Hematopoietic multipotent progenitor cell treated with erythropoietin and hydrocortisone succinate and interleukin-3 and kit ligand, for 17 days (in vitro differentiated cells): ENCODE data around the gene ANXA6.

ENCODE experiments used
- DNase-seq: peaks from one replicate; pipeline ENCODE4 v3.0.0-alpha.2; 2015; ENCODE audit warnings: low spot score

Gene ANXA6

DNA sequence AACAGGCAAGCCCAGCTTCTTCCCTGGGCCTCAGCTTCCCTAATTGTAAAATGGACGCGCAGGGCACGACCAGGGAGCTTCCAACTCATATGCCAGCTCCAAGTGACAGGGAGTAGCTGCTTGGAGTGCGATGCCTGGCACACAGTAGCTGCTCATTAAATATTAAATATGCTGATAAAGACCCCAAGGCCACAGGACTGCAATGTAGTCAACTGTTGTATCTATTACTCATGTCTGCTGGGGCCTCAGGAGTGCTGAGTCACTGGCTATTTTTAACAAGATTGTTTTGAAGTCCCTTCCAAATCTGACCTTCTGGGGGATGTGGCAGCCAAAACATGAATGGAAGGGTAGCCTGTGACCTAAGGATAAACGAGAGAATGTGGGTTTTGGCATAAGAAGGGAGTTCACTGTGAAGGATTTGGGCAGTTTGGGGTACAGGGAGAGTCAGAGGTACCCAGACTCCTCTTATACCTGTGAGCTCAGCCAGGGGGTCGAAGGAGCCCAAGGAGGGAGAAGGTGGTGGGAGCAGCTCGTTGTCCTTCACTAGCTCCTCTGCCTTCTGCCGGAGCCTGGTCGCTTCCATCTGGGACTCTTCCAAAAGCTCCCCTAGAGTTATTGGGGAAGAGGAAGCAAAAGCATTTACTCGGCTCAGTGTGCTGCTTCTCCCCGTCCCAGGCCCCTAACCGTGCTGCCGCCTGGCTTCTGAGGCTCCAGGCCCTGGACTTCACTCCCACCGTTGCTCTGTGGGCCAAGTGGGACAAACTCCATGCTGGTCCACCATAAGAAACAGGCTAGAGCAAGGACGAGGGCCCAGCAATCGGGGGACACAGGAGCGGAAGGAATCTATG lies 94.2 kb downstream of the ANXA6 start:
- peak; percentile 66 for DNase-seq

DNA sequence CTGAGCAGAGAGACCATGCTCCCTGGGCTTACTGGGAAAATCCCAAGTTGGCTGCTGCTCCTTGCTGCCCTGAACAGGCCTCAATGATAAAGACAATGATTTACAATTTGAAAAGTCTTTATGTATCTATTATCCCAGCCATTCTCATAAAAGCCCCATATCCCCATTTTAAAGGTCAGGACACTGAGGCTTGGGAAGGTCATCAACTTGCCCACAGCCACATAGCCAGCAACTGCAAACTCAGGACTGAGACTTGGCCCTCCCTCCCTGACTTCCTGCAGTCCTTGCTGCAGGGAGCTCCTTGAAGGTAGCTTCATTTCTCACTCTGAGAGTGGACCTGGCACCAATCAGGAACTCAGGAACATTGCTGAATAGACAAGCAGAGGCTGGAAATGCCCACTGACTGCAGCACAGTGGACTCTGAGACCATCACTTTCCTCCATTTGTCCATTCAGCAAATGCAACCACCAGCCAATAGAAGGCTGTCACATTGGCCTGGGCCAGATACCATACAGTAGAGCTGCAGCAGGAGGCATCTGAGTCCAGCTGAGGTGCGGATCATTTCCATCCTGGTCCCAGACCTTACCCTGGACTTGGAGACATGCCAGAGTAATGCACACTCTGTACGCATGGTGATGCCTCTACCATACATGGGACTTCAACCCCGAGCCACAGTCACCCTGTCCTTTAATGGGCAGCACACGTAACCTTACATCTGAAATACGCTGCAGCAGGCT lies 95.0 kb downstream of the ANXA6 start:
- no peak for DNase-seq

DNA sequence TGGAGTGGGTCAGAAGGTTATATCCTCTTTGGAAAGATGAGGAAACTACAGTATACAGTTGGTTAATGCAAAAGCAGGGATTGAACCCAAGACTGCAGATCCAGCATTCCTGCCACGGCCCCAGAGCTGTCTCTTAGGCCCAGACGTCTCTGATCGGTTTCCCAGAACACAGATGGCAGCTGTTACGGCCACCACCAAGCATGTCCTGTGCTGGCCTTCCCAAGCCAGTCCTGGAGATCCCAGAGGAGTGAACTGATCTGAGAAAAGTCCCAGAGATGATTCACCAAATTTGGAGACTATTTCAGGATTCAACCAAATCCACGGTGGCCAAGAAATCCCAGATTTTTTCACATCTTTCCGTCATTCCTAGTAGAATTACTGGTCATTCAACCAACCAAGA lies 96.8 kb downstream of the ANXA6 start:
- no peak for DNase-seq

DNA sequence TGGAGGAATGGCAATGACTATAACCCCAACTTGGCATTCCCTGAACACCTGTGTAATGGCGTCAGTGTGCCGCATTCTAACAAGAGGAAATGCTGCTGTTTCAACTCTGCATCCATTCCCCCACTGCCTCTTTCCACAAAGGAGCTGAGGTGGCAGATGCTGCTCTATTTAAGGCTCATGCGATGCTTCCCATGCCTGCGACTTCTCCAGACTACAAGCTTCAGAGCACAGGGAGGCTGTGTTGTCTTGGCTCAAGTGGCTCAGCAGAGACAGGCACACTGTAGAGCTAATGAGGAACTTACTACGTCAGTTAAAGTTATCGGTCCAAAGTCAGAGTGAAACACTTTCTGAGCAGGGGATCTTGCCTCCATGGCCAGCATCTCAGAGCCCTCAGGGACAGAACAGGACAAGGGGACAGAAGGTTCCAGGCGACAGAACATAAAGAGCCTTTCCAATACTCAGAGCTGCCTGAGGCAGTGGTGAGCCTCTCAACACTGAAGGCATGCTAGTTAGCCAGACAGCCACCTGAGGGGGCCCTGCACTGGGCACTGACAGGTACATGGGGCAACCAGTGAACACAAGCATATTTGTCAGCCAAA lies 98.6 kb downstream of the ANXA6 start:
- DNase-seq: no peak

DNA sequence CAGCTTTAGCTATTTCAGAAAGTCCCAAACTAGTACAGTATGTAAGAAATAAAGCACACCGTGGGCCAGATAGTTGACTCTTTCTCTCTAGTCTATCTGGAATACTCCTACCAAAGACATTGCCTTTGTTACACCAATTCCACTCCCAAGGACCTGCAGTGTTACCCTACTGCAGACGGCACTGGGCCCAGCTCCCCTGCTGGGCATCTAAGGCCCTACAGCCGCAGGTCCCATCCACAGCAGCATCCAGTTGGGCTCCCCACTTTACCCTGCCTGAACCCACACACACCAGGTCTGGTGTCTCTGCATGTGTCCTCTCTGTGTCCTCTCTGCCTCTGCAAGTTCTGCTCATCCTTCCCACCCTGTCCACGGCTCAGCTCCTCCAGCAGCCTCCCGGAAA lies 99.3 kb downstream of the ANXA6 start:
- no peak for DNase-seq

DNA sequence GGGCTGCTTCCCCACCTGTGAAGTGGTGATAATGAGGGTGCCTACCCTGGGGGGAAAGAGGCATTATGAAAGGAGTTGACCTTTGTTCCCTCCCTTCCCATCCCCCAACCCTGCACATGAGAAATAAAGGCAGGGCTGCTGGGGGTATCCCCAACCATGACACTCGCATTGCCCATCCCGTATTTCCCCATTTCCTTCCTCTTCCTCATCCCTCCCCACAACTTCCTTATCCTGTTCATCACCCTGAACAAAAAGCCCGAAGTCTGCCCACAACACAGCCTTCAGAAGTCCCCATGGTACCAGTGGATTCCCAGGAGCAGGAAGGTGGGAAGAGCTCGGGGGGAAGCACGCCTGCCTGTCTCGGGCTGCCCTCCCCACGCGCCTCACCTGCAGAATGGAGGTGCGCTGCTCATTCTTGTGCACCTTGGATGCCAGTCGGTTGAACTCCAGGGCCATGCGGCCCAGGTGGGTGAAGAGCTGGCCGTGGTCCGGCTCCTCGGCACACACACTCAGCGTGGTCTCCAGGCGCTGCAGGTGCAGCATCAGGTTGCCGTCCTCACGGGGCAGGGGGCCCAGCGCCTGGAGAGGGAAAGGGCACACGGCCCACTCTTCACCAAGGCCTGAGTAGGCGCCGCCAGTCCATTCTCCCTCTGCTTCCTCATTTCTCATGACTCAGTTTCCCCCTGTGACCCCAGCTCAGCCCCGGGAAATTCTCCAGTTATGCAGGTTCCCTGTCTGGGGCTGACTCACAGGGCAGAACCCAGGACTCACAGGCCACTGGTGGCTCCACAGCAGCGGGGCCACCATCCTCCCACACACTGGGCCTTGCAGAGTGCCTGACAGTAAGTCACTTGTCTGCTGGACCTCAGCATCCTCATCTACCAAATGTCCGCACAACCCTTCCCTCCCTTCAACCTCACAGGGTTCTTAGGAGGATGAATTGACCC lies 100.9 kb downstream of the ANXA6 start:
- no peak for DNase-seq

DNA sequence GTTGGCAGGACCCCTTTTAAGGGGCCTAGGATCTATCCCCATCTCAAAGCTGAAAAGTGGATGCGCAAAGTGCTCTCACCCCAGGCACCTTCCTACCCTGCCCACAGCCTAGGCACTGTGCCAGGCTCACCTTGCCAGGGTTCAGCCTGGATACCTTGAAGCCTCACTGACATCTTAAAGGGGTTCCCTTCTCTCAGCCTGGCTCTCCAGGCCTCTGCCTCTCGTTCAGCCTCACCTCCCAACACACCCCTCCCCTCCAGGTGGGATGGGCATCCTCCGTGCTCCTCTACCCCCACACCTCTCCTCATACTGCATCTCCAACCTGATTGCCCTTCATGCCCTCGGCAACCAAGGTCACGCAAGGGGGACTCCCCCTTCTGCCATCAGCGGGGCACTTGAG lies 102.2 kb downstream of the ANXA6 start:
- DNase-seq: no peak

DNA sequence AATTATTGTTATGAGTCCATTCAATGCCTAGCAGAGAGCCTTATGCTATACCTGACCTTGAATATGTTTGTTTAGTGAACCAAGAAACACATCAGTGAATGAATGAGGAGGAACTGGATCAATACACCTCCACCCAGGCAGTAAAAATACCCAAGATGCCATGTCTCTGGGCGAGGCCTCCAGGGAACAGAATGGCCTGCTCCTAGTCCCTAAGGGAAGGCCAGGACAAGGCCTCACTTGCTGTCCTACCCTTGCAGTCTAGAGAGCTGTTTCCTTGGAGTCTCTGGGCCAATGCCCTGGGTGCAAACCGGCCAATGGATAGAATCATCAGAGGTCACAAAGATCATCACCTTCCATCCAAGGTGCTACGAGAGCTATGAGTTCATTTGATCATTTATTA lies 102.9 kb downstream of the ANXA6 start:
- DNase-seq: no peak

DNA sequence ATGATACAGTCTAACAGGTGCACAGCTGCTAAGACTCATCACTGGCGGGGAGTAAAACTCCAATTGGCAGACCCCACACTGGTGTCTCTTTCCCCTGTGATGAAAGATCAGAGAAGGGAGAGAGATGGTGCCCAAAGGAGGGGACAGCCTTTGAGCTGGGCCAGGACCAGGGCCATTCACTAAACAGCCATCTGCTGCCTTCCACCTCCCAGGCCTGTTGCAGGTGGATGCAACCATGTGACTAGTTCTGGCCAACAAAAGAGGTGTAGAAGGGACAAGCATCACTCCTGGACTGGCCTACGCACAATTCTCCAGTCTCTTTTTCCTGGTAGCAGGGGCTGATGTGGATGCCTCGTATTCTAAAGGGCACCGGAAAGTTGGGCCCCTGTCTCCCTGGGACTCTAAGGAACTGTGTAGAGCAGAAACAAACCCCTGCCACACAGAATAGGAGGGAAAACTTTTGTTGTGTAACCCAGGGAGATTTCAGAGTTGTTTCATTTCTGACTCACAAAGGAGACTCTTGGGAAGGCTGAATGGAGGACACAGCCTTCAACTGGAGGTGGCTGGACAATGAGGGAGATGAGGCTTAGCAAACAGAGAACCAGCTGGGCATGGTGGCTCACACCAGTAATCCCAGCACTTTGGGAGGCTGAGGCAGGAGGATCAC lies 103.7 kb downstream of the ANXA6 start:
- DNase-seq: no peak

DNA sequence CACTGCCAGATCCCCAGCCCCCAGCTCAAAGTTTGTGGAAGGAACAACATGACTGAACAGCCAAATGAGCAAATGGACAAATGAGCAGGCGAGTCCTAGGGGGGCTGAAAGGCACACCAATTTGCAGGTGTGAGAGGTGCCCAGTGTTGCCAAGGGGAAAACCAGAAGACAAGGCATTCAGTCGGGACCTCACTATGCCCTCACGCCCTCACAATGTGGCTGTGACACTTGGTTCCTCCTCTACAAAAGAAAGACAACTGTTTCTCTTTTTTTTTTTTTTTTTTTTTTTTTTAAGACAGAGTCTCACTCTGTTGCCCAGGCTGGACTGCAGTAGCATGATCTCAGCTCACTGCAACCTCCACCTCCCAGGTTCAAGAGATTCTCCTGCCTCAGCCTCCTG lies 104.7 kb downstream of the ANXA6 start:
- no peak for DNase-seq

DNA sequence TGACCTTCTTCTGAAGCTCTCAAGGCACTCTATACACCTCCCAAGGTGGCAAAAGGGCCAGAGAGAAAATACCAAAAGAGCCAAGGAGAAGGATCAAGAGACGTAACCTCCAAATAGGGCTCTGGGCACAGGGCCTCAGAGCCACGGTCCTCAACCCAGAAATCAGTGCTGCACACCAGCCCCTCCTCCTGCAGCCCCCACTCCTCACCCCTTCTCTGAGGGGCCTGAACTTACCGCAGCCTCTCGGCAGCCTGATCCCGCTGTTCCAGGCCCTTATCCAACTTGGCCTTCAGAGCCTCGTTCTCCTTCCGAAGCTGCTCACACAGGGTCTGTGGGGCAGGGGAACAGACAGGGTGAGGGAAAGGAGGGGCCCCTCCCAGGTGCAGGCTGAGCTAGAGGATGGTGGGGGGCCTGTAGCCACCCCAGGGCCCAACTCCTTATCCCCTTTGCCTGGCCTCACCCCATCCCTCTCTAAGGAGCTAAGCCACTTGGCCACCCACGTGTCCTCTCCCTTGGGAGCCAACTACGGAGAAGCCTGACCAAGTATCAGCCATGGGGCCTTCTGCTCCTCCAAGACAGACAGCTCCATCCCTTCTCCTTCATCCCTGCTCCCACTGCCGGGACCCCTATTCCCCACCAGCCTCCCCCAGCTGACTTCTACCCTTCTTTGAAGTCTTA lies 105.5 kb downstream of the ANXA6 start:
- DNase-seq: no peak

DNA sequence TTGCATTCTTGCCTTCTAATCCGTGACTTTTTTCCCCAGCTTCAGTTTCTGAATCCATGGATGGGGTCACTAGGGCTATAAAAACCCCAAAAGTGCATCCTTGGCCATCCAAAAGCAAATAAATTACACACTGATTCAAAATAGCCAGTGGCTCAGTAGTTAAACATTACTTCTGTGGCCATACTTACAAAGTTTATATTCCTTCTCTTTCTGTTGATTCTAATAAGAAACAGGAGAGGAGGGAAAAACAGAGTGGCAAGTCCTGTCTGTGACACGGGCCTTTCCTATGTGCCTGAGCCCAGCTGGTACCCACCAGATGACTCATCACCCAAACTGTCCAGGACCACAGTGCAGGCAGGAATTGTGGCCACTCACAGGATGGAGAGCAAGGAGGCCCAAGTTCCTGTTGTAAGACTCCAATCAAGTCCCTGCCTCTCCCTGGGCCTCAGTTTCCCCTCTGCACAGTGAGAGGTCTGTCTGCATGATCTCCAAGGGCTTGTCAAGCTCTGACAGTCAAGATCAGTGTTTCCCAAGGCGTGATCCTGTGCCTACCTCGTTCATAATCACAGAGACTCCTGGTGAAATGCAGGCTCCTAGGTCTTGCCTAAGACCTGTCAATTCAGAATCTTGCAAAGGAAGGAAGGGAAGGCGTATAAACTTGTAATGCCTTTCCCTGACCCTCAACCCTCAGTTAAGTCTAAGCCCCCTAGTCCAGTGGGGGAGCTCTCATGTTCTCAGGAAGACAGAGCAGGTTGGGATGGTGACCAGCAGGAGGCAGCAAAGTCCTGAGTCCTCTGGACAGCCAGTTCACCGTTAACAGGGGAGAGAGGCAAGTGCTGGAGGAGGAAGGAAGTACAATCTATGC lies 106.3 kb downstream of the ANXA6 start:
- peak; percentile 88 for DNase-seq
